ENCODE data around the gene CILP2. TPM values are rescaled to one million over a fixed set of nuclear protein-coding genes. Genes with fewer than 3 reads are reported as not detected.

Gene CILP2
- total and polyA plus RNA-seq, 9 of the 15 experiments (the other 6 are each of a cell fraction or from before 2014, with no cell fraction given): 0.04 to 0.35 (median 0.05) TPM; not detected in 2

DNA sequence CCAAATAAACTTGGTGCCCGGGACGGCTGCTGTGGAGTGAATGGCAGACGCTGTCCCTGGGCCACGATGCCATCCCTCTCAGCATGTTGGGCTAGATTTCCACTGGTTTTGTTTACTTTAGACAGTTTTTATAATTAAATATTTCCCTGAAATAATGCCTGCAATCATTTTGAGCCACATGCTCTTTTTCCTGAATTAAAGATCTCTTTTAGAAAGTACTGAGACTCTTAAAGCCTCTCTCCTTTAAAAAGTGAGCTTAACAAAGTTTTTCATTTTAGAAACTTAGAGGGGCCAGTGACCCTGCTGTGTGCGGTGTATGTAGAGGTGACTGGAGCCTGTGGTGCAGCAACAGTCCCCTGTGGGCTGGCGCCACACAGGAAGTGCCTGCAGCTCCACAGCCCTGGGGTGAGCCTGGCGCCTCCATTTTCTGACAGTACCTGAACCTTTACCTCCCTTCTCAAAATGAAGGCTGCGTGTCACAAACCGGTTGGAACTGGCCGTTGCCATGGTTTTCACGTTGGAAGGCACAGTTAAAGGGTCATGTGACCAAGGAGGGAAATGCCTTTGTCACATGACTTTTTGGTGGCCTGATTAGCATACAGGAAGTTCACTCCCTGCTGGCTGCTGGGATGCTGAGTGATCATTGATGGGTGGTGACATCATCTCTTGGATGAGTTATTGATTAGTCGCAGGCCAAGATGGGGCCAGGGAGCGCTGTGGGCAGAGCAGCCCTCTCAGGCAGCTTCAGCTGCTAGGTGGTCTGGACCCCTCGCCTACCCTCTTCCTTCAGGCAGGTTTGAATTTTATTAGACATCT lies 49.0 kb upstream of the CILP2 start (continued):
- TF ChIP-seq TBP (optimal IDR thresholded peaks at IDR 0.05; ENCODE audit: low read depth, low read length): peak; percentile 43
- TF ChIP-seq POLR3A (IDR thresholded peaks at IDR 0.05; ENCODE audit: borderline replicate concordance, extremely low read depth, insufficient read depth, insufficient read length): no peak
- TF ChIP-seq KDM2B (CRISPR knock-in tag; IDR thresholded peaks at IDR 0.05): no peak
- TF ChIP-seq SNIP1 (IDR thresholded peaks at IDR 0.05; ENCODE audit: low read depth): no peak
- no peak for TF ChIP-seq XRCC4 (IDR thresholded peaks at IDR 0.05; ENCODE audit: extremely low read depth, insufficient read depth, insufficient read length)
- TF ChIP-seq COPS2 (conservative IDR thresholded peaks at IDR 0.05): no peak
- TF ChIP-seq GABPA (tag; conservative IDR thresholded peaks at IDR 0.05; ENCODE audit: low read depth): peak; percentile 87
- TF ChIP-seq ZNF24 (IDR thresholded peaks at IDR 0.05): no peak
- no peak for TF ChIP-seq MIER1 (IDR thresholded peaks at IDR 0.05; ENCODE audit: low read depth)
- no peak for TF ChIP-seq EZH2 (IDR thresholded peaks at IDR 0.05; ENCODE audit: borderline replicate concordance, low read depth, low read length)
- TF ChIP-seq, protein P1, sequence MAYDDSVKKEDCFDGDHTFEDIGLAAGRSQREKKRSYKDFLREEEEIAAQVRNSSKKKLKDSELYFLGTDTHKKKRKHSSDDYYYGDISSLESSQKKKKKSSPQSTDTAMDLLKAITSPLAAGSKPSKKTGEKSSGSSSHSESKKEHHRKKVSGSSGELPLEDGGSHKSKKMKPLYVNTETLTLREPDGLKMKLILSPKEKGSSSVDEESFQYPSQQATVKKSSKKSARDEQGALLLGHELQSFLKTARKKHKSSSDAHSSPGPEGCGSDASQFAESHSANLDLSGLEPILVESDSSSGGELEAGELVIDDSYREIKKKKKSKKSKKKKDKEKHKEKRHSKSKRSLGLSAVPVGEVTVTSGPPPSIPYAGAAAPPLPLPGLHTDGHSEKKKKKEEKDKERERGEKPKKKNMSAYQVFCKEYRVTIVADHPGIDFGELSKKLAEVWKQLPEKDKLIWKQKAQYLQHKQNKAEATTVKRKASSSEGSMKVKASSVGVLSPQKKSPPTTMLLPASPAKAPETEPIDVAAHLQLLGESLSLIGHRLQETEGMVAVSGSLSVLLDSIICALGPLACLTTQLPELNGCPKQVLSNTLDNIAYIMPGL (CRISPR knock-in tag; IDR thresholded peaks at IDR 0.05): no peak
- TF ChIP-seq FIP1L1 (IDR thresholded peaks at IDR 0.05; ENCODE audit: low read depth, low read length, poor library complexity, severe bottlenecking): no peak
- TF ChIP-seq, protein P2, sequence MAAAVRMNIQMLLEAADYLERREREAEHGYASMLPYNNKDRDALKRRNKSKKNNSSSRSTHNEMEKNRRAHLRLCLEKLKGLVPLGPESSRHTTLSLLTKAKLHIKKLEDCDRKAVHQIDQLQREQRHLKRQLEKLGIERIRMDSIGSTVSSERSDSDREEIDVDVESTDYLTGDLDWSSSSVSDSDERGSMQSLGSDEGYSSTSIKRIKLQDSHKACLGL (CRISPR knock-in tag; IDR thresholded peaks at IDR 0.05; ENCODE audit: borderline replicate concordance, poor library complexity, severe bottlenecking): no peak
- TF ChIP-seq, protein P3, sequence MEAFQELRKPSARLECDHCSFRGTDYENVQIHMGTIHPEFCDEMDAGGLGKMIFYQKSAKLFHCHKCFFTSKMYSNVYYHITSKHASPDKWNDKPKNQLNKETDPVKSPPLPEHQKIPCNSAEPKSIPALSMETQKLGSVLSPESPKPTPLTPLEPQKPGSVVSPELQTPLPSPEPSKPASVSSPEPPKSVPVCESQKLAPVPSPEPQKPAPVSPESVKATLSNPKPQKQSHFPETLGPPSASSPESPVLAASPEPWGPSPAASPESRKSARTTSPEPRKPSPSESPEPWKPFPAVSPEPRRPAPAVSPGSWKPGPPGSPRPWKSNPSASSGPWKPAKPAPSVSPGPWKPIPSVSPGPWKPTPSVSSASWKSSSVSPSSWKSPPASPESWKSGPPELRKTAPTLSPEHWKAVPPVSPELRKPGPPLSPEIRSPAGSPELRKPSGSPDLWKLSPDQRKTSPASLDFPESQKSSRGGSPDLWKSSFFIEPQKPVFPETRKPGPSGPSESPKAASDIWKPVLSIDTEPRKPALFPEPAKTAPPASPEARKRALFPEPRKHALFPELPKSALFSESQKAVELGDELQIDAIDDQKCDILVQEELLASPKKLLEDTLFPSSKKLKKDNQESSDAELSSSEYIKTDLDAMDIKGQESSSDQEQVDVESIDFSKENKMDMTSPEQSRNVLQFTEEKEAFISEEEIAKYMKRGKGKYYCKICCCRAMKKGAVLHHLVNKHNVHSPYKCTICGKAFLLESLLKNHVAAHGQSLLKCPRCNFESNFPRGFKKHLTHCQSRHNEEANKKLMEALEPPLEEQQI (IDR thresholded peaks at IDR 0.05): no peak
- TF ChIP-seq, protein P4, sequence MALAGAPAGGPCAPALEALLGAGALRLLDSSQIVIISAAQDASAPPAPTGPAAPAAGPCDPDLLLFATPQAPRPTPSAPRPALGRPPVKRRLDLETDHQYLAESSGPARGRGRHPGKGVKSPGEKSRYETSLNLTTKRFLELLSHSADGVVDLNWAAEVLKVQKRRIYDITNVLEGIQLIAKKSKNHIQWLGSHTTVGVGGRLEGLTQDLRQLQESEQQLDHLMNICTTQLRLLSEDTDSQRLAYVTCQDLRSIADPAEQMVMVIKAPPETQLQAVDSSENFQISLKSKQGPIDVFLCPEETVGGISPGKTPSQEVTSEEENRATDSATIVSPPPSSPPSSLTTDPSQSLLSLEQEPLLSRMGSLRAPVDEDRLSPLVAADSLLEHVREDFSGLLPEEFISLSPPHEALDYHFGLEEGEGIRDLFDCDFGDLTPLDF (CRISPR knock-in tag; IDR thresholded peaks at IDR 0.05): no peak
- no peak for TF ChIP-seq ZNF696 (CRISPR knock-in tag; conservative IDR thresholded peaks at IDR 0.05)
- TF ChIP-seq, protein P5, sequence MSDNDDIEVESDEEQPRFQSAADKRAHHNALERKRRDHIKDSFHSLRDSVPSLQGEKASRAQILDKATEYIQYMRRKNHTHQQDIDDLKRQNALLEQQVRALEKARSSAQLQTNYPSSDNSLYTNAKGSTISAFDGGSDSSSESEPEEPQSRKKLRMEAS (CRISPR knock-in tag; IDR thresholded peaks at IDR 0.05): peak; percentile 62
- no peak for TF ChIP-seq HNRNPL (IDR thresholded peaks at IDR 0.05; ENCODE audit: low read depth, low read length)
- peak; percentile 52; the same call in 1 of the 2 replicates for TF ChIP-seq POLR2A (conservative IDR thresholded peaks at IDR 0.05)
- TF ChIP-seq L3MBTL2 (IDR thresholded peaks at IDR 0.05): peak; percentile 33; the same call in 1 of the 2 replicates
- no peak for TF ChIP-seq MCM2 (IDR thresholded peaks at IDR 0.05; ENCODE audit: low read depth)
- peak; percentile 100 for TF ChIP-seq TOE1 (IDR thresholded peaks at IDR 0.05; ENCODE audit: borderline replicate concordance)
- TF ChIP-seq TOE1 (CRISPR knock-in tag; IDR thresholded peaks at IDR 0.05; ENCODE audit: borderline replicate concordance, low read depth): no peak

All from K562 (cell line).